RWPE2 (cell line): ENCODE data around the gene GPC2.
A peak's percentile ranks its signal among the peaks of the same experiment; 100 is the strongest.

Source experiments
- ATAC-seq: fragments of 200-7000 bp; cut with Tn5 transposase; 3 replicates; pipeline ENCODE4 v1.9.1; 2021; ENCODE audit warnings: low read depth
- DNase-seq: peaks from one replicate; pipeline ENCODE4 v3.0.0-alpha.2; 2020; ENCODE audit warnings: low spot score
- H3K27ac ChIP-seq: fragments of 450-650 bp; 2 replicates; pipeline ENCODE4 v1.5.1; 2017; ENCODE audit warnings: mild to moderate bottlenecking; ENCODE audit not compliant: poor library complexity, severe bottlenecking
- H3K27me3 ChIP-seq: fragments of 250-450 bp; sonication (Bioruptor Pico); 2 replicates; pipeline ENCODE4 v1.5.1; 2021; ENCODE audit warnings: mild to moderate bottlenecking, moderate library complexity; ENCODE audit not compliant: insufficient read depth, poor library complexity, severe bottlenecking
- H3K36me3 ChIP-seq: fragments of 250-450 bp; sonication (Bioruptor Pico); 2 replicates; pipeline ENCODE4 v1.5.1; 2020; ENCODE audit warnings: low read depth, mild to moderate bottlenecking, moderate library complexity
- H3K4me1 ChIP-seq: fragments of 250-450 bp; sonication (Bioruptor Pico); 2 replicates; pipeline ENCODE4 v1.5.1; 2021; ENCODE audit warnings: mild to moderate bottlenecking, moderate library complexity; ENCODE audit not compliant: insufficient read depth, poor library complexity, severe bottlenecking
- H3K4me3 ChIP-seq: fragments of 250-450 bp; sonication (Bioruptor Pico); 2 replicates; pipeline ENCODE4 v1.5.1; 2021; ENCODE audit warnings: mild to moderate bottlenecking, moderate library complexity; ENCODE audit not compliant: severe bottlenecking
- H3K9me3 ChIP-seq: fragments of 250-450 bp; sonication (Bioruptor Pico); 2 replicates; pipeline ENCODE4 v1.5.1; 2021; ENCODE audit warnings: mild to moderate bottlenecking, moderate library complexity; ENCODE audit not compliant: severe bottlenecking
- TF ChIP-seq, protein P1 (sequence below): fragments of 450-650 bp; IDR thresholded peaks from one replicate; pipeline ENCODE4 v1.5.1; 2017; ENCODE audit warnings: mild to moderate bottlenecking, moderate library complexity; ENCODE audit not compliant: poor library complexity, severe bottlenecking

Gene GPC2

DNA sequence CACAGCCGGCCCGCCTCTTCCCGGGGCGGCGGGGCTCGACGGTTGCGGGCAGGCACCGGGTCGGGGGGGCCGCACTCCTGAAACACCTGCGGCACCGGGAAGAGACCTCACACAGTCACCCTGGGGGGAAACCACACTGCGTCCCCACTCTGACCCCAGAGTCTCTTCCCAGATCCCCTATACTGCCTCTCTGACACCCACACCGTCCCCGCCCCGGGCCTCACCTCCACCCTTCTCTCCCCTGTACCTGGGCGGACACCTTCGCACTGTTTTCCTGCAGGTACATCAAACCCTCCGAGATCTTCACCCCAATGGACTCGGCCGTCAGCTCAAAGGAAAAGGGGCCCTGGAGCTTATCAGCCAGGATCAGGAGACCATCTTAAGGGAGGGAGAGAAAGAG lies 5.3 kb downstream of the GPC2 start:
- H3K9me3 ChIP-seq: no peaks in the 10 kb centered on the region
- ATAC-seq (no peak), DNase-seq (no peak)
- TF ChIP-seq, protein P1, sequence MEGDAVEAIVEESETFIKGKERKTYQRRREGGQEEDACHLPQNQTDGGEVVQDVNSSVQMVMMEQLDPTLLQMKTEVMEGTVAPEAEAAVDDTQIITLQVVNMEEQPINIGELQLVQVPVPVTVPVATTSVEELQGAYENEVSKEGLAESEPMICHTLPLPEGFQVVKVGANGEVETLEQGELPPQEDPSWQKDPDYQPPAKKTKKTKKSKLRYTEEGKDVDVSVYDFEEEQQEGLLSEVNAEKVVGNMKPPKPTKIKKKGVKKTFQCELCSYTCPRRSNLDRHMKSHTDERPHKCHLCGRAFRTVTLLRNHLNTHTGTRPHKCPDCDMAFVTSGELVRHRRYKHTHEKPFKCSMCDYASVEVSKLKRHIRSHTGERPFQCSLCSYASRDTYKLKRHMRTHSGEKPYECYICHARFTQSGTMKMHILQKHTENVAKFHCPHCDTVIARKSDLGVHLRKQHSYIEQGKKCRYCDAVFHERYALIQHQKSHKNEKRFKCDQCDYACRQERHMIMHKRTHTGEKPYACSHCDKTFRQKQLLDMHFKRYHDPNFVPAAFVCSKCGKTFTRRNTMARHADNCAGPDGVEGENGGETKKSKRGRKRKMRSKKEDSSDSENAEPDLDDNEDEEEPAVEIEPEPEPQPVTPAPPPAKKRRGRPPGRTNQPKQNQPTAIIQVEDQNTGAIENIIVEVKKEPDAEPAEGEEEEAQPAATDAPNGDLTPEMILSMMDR: no peak
- peaks cover 10% of the 10 kb centered on the region for H3K4me1 ChIP-seq
- no peaks in the 10 kb centered on the region for H3K36me3 ChIP-seq
- H3K27ac ChIP-seq: no peak overlapping the region
- peak overlapping the region; percentile 28 for H3K4me3 ChIP-seq
- H3K27me3 ChIP-seq: no peaks in the 10 kb centered on the region

DNA sequence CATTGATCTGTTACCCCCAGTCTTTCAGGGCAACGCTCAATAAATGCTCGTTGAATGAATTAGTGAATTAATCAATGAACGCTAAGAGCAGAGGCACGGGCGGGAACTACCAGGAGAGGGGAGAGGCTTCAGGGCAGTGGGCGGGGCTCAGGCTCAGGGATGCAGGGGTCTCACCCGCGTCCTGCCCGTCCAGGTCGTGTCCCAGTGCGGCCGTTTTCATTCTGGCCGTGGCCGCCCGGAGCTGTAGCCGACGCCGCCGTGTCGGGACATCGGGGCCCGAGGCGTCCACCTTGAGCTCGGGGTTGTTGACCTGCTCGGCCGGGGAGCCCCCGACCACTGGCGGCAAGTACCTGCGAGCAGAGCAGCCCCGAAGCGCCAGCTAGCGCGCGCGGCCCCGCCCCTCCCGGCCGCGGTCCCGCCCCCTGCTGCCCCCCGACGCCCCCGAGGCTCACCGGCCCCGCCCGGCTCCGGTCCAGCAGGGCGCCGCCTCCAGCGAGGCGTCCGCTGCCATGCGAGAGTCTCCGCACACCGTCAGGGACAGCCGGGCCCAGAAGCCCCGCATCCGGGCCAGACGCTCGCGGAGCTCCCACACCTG lies 6.0 kb downstream of the GPC2 start:
- Histone ChIP-seq H3K9me3 (no peaks in the 10 kb centered on the region), H3K4me3 (peak overlapping the region; percentile 28), H3K36me3 (no peaks in the 10 kb centered on the region), H3K27me3 (no peaks in the 10 kb centered on the region), H3K27ac (no peak overlapping the region), H3K4me1 (peaks cover 6% of the 10 kb centered on the region)
- ATAC-seq (peak; percentile 38; the same call in 2 of the 3 replicates), DNase-seq (no peak)
- TF ChIP-seq, protein P1: no peak

DNA sequence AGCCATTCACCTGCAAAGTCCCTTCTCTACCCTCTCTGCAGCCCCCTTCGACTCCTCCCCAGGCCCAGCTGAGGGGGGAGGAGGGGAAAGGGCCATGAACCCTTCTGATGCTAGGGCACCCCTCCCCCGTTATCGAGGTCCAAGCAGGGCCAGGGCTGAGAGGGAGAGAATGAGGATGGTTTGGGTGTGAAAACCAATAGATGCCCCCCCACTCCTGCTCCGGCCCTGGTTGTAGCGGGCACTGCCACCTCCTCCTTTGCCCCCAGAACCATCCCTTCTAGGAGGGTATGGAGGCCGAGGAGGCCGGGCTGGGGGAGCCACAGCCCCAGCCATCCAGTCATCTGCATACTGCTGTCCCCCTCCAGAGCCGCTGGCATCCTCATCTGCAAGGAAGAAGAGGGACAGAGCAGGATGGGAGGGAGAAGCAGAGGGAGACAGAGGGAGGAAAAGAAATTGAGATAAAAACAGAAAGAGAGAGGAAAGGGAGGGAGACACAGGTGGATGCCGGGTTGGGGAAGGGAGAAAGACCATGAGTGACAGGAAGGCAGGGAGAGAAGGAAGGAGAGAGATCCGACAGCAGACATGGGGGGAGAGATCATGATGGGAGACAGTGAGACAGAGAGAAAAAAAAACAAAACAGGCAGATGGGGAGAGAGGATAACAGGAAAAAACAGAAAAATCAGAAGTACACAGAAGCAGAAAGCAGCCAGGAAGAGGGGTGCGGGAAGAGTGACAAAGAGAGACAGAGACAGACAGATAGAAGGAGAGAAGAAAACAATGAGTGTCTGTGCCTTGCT lies 6.9 kb downstream of the GPC2 start:
- Histone ChIP-seq H3K4me3 (no peak overlapping the region), H3K27ac (no peak overlapping the region), H3K27me3 (no peaks in the 10 kb centered on the region), H3K36me3 (no peaks in the 10 kb centered on the region), H3K4me1 (peaks cover 6% of the 10 kb centered on the region), H3K9me3 (no peaks in the 10 kb centered on the region)
- ATAC-seq (no peak), DNase-seq (no peak)
- TF ChIP-seq, protein P1: no peak

DNA sequence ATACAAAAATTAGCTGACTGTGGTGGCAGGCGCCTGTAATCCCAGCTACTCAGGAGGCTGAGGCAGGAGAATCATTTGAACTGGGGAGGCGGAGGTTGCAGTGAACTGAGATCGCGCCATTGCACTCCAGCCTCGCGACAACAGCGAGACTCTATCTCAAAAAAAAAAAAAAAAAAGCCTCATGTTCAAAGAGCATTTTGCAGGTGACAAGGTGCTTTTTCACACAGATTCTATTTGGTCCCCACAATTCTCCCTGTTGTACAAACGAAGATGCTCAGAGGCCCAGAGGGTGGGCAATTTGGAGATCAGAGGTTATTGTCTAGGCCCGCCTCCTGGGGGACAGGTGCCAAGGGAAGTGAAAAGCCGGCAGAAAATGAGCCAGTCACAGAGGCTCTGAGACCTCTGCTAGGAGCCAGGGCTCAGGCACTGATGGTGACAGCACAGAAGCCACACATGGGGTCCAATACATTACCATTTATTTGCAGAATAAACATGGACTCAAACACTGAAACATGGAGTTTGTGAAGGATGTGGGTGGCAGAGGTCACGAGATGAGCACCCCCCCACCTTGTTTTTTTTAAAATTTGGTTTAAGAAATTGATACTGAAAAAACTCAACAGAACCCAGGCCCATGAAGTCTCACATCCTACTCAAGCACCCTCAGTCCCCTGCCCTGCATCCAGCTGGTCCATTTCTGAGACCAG lies 7.9 kb downstream of the GPC2 start:
- ATAC-seq (no peak), DNase-seq (no peak)
- Histone ChIP-seq H3K4me3 (no peak overlapping the region), H3K27ac (no peak overlapping the region), H3K4me1 (peaks cover 6% of the 10 kb centered on the region), H3K36me3 (no peaks in the 10 kb centered on the region), H3K27me3 (no peaks in the 10 kb centered on the region), H3K9me3 (no peaks in the 10 kb centered on the region)
- TF ChIP-seq, protein P1: no peak
